Mammary epithelial cell (primary cell): ENCODE results near the gene AGTPBP1.

ENCODE experiments used
- CTCF ChIP-seq, 2 donors: IDR thresholded peaks in 1 of 2; conservative IDR thresholded peaks in 1 of 2; 2 replicates each; pipeline ENCODE4 v1.5.1; 2011 to 2012; ENCODE audit warnings: inconsistent platforms in 2 of 2, low read length in 2 of 2, mild to moderate bottlenecking in 2 of 2, control low read depth in 1 of 2, low read depth in 1 of 2; ENCODE audit not compliant: insufficient read depth in 1 of 2; ENCODE audit errors: extremely low read depth in 1 of 2
- EZH2 ChIP-seq: IDR thresholded peaks from 2 replicates; pipeline ENCODE4 v1.6.1; 2012; ENCODE audit warnings: low read length, inconsistent platforms, borderline replicate concordance

DNA sequence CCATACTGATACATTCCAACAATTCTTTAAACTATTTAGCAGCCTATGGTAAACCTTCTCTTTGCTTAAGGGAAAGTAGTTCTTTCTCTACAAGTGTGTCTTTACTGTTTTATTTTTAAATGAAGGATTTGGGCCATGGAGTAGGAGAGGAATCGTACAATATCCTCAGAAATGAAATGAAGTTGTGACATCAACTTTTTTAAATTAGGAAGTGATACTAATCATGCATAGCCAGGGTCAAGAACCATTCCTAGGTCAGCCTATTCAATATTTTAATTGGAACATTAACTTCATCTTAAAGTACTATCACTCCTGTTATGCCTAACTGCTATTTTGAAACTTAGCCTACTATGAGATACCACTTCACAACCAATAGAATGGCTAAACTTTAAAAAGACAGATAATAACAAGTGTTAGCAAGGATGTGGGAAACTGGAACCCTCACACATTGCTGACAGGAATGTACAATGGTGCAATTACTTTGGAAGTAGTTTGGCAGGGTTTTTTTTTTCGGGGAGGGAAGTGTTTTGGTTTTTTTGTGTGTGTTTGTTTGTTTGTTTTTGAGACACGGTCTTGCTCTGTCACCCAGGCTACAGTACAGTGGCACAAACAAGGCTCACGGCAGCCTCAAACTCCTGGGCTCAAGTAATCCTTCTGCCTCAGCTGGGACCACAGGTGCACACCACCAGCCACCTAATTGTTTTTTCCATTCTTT, 10.7 kb downstream of the AGTPBP1 start:
- TF ChIP-seq CTCF (conservative IDR thresholded peaks at IDR 0.05 in 1 of 2, IDR thresholded peaks at IDR 0.05 in 1 of 2; ENCODE audit: extremely low read depth in 1 of 2, insufficient read depth in 1 of 2, low read depth in 1 of 2, low read length in 2 of 2), result no peak
- no peak for TF ChIP-seq EZH2
